Thoracic aorta (tissue), 2 donors: ENCODE results near the gene E2F4. TPM values are rescaled to one million over a fixed set of nuclear protein-coding genes. Genes with fewer than 3 reads are reported as not detected.

Experiments
- ATAC-seq: fragments of 150-250 bp; one replicate; pipeline ENCODE4 v1.8.0; 2017; ENCODE audit warnings: low read depth; ENCODE audit not compliant: insufficient number of reproducible peaks, low FRiP score
- DNase-seq: peaks from one replicate; pipeline ENCODE4 v3.0.0-alpha.2; 2020; ENCODE audit warnings: low spot score
- H3K27ac ChIP-seq, 2 donors: fragments of 200-600 bp; sonication (generic); 1 replicate in 1 of 2; 2 replicates in 1 of 2; pipeline ENCODE4 v1.5.1; 2016; ENCODE audit warnings: mild to moderate bottlenecking in 2 of 2, moderate library complexity in 2 of 2
- H3K27me3 ChIP-seq: fragments of 200-600 bp; sonication (generic); replicated peaks from 2 replicates; pipeline ENCODE4 v1.6.0; 2016; ENCODE audit warnings: mild to moderate bottlenecking; ENCODE audit not compliant: insufficient read depth
- H3K36me3 ChIP-seq: fragments of 200-600 bp; sonication (generic); one replicate; pipeline ENCODE4 v1.5.1; 2016
- H3K4me1 ChIP-seq, 2 donors: fragments of 200-600 bp; sonication (generic); 1 replicate in 1 of 2; 2 replicates in 1 of 2; pipeline versions ENCODE4 v1.5.1 to v1.6.0; 2016; ENCODE audit warnings: low read depth in 2 of 2, mild to moderate bottlenecking in 1 of 2; ENCODE audit not compliant: control insufficient read depth in 1 of 2
- H3K4me3 ChIP-seq: fragments of 200-600 bp; sonication (generic); 2 replicates; pipeline ENCODE4 v1.5.1; 2016; ENCODE audit warnings: mild to moderate bottlenecking
- H3K9me3 ChIP-seq: fragments of 200-600 bp; sonication (generic); 2 replicates; pipeline ENCODE4 v1.5.1; 2016
- CTCF ChIP-seq: fragments of 200-600 bp; sonication (generic); IDR thresholded peaks from one replicate; pipeline ENCODE4 v1.5.1; 2019; ENCODE audit warnings: antibody characterized with exemption
- total RNA-seq, 2 donors: library from RNA; depleted of rRNA; stranded (reverse); fragments of >200 nt; gene quantifications; one replicate each; pipeline versions ENCODE4 v1.1.0 to v1.2.3, GENCODE V29; 2016

E2F4 gene
- total RNA-seq, 2 donors from 2014 or later = 96.4 to 120 TPM

- ATAC-seq (no peak), DNase-seq (no peak)
- no peak overlapping the region for H3K4me3 ChIP-seq
- peaks cover 4 to 11% of the 10 kb centered on the region in 2 donors for H3K4me1 ChIP-seq
- no peaks in the 10 kb centered on the region for H3K27me3 ChIP-seq
- TF ChIP-seq CTCF = no peak
- peaks cover 48% of the 10 kb centered on the region for H3K36me3 ChIP-seq
- H3K27ac ChIP-seq = no peak overlapping the region
- H3K9me3 ChIP-seq = no peaks in the 10 kb centered on the region
These were observed 44.0 kb downstream of the E2F4 start for GRCh38 chr16:67235816-67236562.

- Histone ChIP-seq H3K27me3 (no peaks in the 10 kb centered on the region), H3K27ac (no peak overlapping the region), H3K4me1 (peaks cover 11 to 19% of the 10 kb centered on the region in 2 donors), H3K36me3 (peaks cover 41% of the 10 kb centered on the region), H3K4me3 (no peak overlapping the region), H3K9me3 (no peaks in the 10 kb centered on the region)
- ATAC-seq = no peak
- DNase-seq = no peak
- no peak for TF ChIP-seq CTCF
These were observed 44.8 kb downstream of the E2F4 start for GRCh38 chr16:67236563-67237395.

- ATAC-seq (no peak), DNase-seq (no peak)
- Histone ChIP-seq H3K9me3 (no peaks in the 10 kb centered on the region), H3K36me3 (peaks cover 39% of the 10 kb centered on the region), H3K4me3 (no peak overlapping the region), H3K27ac (no peak overlapping the region), H3K27me3 (no peaks in the 10 kb centered on the region), H3K4me1 (peaks cover 11 to 21% of the 10 kb centered on the region in 2 donors)
- no peak for TF ChIP-seq CTCF
These were observed 45.7 kb downstream of the E2F4 start for GRCh38 chr16:67237396-67238277.

GRCh38 chr16:67238278-67238575, 46.3 kb downstream of the E2F4 start:
- no peaks in the 10 kb centered on the region for H3K27me3 ChIP-seq
- H3K27ac ChIP-seq = no peak overlapping the region
- ATAC-seq = no peak
- no peak for TF ChIP-seq CTCF
- no peaks in the 10 kb centered on the region for H3K9me3 ChIP-seq
- H3K4me1 ChIP-seq = peaks cover 11 to 21% of the 10 kb centered on the region in 2 donors
- no peak for DNase-seq
- H3K4me3 ChIP-seq = no peak overlapping the region
- peaks cover 38% of the 10 kb centered on the region for H3K36me3 ChIP-seq
